Pancreas (tissue), 10 donors: Measurements from ENCODE around the gene EME2. TPM values are rescaled to one million over a fixed set of nuclear protein-coding genes. Genes with fewer than 3 reads are reported as not detected.
A peak's percentile ranks its signal among the peaks of the same experiment; 100 is the strongest.

Source experiments
- ATAC-seq, 4 donors: fragments of 200-7000 bp; cut with Tn5 transposase; one replicate each; pipeline versions ENCODE4 v1.8.0 to v1.9.1; 2020; ENCODE audit warnings: mild to moderate bottlenecking in 4 of 4, moderate library complexity in 4 of 4
- DNase-seq, 6 donors: peaks; one replicate each; pipeline ENCODE4 v3.0.0-alpha.2; 2020
- FAIRE-seq: peaks from 2 replicates; lab custom pipeline; 2012; peaks lifted over from hg19 to GRCh38; lab: Jason Lieb, UNC
- H3K27ac ChIP-seq, 4 donors: fragments of 200-600 bp; sonication (generic); 1 replicate in 3 of 4; 2 replicates in 1 of 4; pipeline versions ENCODE4 v1.5.0 to v1.8.0; 2020
- H3K27me3 ChIP-seq, 4 donors: fragments of 200-600 bp; one replicate each; pipeline ENCODE4 v1.8.0; 2021
- H3K36me3 ChIP-seq, 3 donors: fragments of 200-600 bp; sonication (generic) in 1 of 3; one replicate each; pipeline versions ENCODE4 v1.5.0 to v1.8.0; 2020 to 2021
- H3K4me1 ChIP-seq, 3 donors: fragments of 200-600 bp; one replicate each; pipeline ENCODE4 v1.8.0; 2021
- H3K4me3 ChIP-seq, 4 donors: fragments of 200-600 bp; sonication (generic) in 2 of 4; one replicate each; pipeline versions ENCODE4 v1.5.0 to v1.8.0; 2020 to 2021
- H3K9me3 ChIP-seq, 4 donors: fragments of 200-600 bp; one replicate each; pipeline ENCODE4 v1.8.0; 2021
- CTCF ChIP-seq, 4 donors: fragments of 200-600 bp; sonication (generic) in 3 of 4; IDR thresholded peaks; one replicate each; pipeline versions ENCODE4 v1.5.0 to v1.8.0; 2021; ENCODE audit warnings: antibody characterized with exemption in 4 of 4
- WGBS, 2 donors: extraction: QIAGEN DNeasy Blood & Tissue Kit; methylation state at CpG; one replicate each; pipeline ENCODE4 v1.1.7; 2013; 5-methylcytosine and 5-hydroxymethylcytosine counted together
- intact Hi-C, 3 donors: fragments of 100-400 bp; cut with DNase I; formaldehyde crosslinking; loops; one replicate each; pipeline versions ENCODE4 v1.11.1 to v1.14.2; 2022
- polyA plus RNA-seq, 2 donors: library from polyadenylated mRNA; stranded (reverse); fragments of 200-250 nt; gene quantifications; one replicate each; pipeline ENCODE4 v1.2.3, GENCODE V29; 2013
- total RNA-seq, 6 donors: library from RNA; stranded (reverse); fragmentation: NEBNext Ultra II Directional in 4 of 6; extraction: Animal tissue kit (Norgen Biotek cat#: 25700) in 4 of 6; gene quantifications; one replicate each; pipeline versions ENCODE4 v1.2.1 to v1.2.4, GENCODE V29; 2021 to 2023
- donor health status: healthy with polysubstance abuse.
- donor health status: DM: no; HTN: no; CAD: no; lungs with moderate emphysema.
- donor health status: DM: no; HTN: no; CAD: no.
- donor health status: control.
- donor health status: control.
- donor health status: Bipolar disorder and iron deficiency.
- donor health status: DM: yes; HTN: yes; CAD: no.
- donor health status: DM: no; HTN: no; CAD: no.
- donor health status: DM: no; HTN: no; CAD: no.
- donor health status: DM: yes; HTN: yes; CAD: no.

The EME2 gene
- total and polyA plus RNA-seq, 8 donors = 4.7 to 37.9 (median 8.1) TPM

- ATAC-seq (no peak), DNase-seq (no peak), FAIRE-seq (no peak)
- peaks cover 0 to 11% (median 0%) of the 10 kb centered on the region in 3 donors for H3K36me3 ChIP-seq
- intact Hi-C loops = no loop called here
- 91 to 94% methylated on average over 29 to 30 of the region's 30 CpGs for WGBS, 2 donors
- no peaks in the 10 kb centered on the region for H3K27me3 ChIP-seq
- H3K9me3 ChIP-seq = no peaks in the 10 kb centered on the region
- no peak for TF ChIP-seq CTCF (IDR thresholded peaks at IDR 0.05)
- H3K27ac ChIP-seq = no peak overlapping the region
- no peak overlapping the region for H3K4me3 ChIP-seq
- no peaks in the 10 kb centered on the region for H3K4me1 ChIP-seq
Observed at GRCh38 chr16:1740781-1741490, 31.7 kb upstream of the EME2 start.

DNA sequence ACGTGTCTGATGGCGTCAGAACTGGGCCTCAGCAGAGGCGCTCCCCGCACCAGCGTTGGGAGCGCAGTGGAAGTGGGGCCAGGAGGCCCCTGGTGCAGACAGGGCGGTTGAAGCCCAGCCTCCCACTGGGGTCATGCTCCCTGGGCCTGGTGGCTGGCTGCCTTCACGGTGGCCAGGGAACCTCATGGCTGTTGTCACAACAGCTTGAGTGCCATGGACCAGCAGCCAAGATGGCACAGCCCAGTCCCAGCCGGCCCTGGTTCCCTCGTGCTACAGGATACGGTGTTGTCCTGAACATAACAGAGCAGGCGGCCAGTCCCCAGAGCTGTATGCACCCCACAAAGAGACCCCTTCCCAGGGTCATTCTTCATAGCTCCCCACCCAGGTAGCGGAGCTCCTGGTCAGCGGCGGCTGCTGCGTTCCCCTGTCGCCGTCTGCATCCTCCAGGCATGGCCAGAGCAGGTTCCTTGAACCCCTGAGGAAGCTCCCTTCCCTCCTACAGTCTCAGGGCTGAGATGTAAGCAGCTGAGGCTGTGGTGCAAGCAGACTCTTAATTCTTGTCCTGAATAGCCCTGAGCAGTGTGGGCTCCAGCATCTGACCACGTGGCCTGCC lies 31.0 kb upstream of the EME2 start:
- WGBS, 2 donors = 93 to 95% methylated on average over 19 of the region's 19 CpGs
- Histone ChIP-seq H3K36me3 (peaks cover 0 to 13% (median 0%) of the 10 kb centered on the region in 3 donors), H3K4me1 (no peaks in the 10 kb centered on the region), H3K4me3 (no peak overlapping the region), H3K27ac (no peak overlapping the region), H3K9me3 (no peaks in the 10 kb centered on the region), H3K27me3 (no peaks in the 10 kb centered on the region)
- ATAC-seq (peak in 2 of 4 donors; percentile 12 to 13), FAIRE-seq (no peak), DNase-seq (no peak)
- intact Hi-C loops = no loop called here
- no peak for TF ChIP-seq CTCF (IDR thresholded peaks at IDR 0.05)

DNA sequence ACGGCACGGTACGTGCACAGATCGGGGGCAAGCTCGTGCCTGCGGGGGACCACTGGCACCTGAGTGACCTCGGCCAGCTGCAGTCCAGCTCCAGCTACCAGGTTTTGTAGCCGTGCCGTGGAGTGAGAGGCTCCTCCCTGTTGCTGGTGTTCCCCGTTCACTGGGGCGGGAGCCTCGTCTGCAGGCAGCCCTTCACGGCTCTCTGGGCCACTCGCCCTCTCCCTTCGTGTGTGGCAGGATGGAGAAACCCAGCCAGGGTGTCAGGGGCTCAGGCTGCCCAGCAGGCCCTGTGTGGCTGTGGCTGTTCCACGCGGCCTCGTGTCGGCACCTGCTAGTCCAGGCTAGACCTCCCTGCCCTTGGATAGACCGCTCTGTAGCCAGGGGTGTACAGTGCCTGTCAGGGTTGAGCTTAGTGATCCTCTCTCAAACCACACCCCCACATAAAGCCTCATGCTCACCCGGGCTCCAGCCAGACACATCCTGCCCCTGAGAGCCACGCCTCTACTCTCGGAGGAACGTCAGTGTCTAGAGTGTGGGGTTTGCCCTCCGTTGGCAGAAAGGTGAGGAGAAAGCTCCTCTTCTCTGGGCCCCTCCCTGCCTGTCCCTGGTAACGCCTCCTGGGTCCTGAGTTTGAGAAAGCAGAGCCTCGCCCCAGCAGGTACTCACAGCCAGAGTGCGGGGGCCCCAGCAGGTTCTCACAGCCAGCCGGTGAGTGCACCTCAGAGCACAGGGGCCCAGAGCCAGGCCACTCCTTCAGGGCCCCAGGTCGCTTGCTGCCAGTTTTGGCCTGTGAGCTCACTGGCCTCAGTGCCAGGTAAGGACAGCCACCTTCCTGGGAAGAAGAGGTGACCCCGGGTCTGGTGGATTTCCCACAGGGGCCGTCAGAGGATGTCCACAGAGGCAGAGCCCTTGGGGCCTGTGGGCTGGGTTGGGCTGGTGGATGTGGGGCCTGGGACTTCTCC lies 29.0 kb upstream of the EME2 start:
- no peak for TF ChIP-seq CTCF (IDR thresholded peaks at IDR 0.05)
- Histone ChIP-seq H3K4me3 (no peak overlapping the region), H3K4me1 (no peaks in the 10 kb centered on the region), H3K27ac (no peak overlapping the region), H3K9me3 (no peaks in the 10 kb centered on the region), H3K36me3 (peaks cover 0 to 31% (median 7%) of the 10 kb centered on the region in 3 donors), H3K27me3 (no peaks in the 10 kb centered on the region)
- intact Hi-C loops = no loop called here
- DNase-seq (no peak), FAIRE-seq (no peak), ATAC-seq (no peak)
- WGBS, 2 donors = 92 to 94% methylated on average over 32 of the region's 32 CpGs

- H3K36me3 ChIP-seq = peaks cover 0 to 38% (median 14%) of the 10 kb centered on the region in 3 donors
- 91 to 94% methylated on average over 24 of the region's 24 CpGs for WGBS, 2 donors
- ATAC-seq = no peak
- H3K4me1 ChIP-seq = no peaks in the 10 kb centered on the region
- no peak overlapping the region for H3K27ac ChIP-seq
- no peaks in the 10 kb centered on the region for H3K27me3 ChIP-seq
- no peak for FAIRE-seq
- H3K4me3 ChIP-seq = no peak overlapping the region
- no peak for TF ChIP-seq CTCF (IDR thresholded peaks at IDR 0.05)
- no peak for DNase-seq
- H3K9me3 ChIP-seq = no peaks in the 10 kb centered on the region
- intact Hi-C loops = no loop called here
Observed at GRCh38 chr16:1744338-1744840, 28.2 kb upstream of the EME2 start.
